K562 (cell line): ENCODE data around the gene USP7. TPM values are rescaled to one million over a fixed set of nuclear protein-coding genes. Genes with fewer than 3 reads are reported as not detected.
A peak's percentile ranks its signal among the peaks of the same experiment; 100 is the strongest.

ENCODE experiments used
- ADNP ChIP-seq: fragments of 200-800 bp; sonication (Bioruptor generic); IDR thresholded peaks from 2 replicates; pipeline ENCODE4 v1.6.1; 2016; ENCODE audit warnings: missing genetic modification characterization, missing compliant biosample characterization
- ATF2 ChIP-seq: sonication (generic); formaldehyde crosslinking; IDR thresholded peaks from 2 replicates; pipeline ENCODE4 v1.8.1; 2022; ENCODE audit warnings: missing genetic modification reagents
- ATF3 ChIP-seq, 2 experiments: fragments of 450-650 bp in 1 of 2; sonication (generic) in 1 of 2; formaldehyde crosslinking in 1 of 2; IDR thresholded peaks in 1 of 2; conservative IDR thresholded peaks in 1 of 2; 2 replicates each; pipeline versions ENCODE4 v1.6.1 to v1.8.1; 2016 to 2023; ENCODE audit warnings: mild to moderate bottlenecking in 2 of 2, moderate library complexity in 2 of 2, inconsistent platforms in 1 of 2, missing genetic modification reagents in 1 of 2
- CCNT2 ChIP-seq: IDR thresholded peaks from 2 replicates; pipeline ENCODE4 v1.6.1; 2011; ENCODE audit warnings: borderline replicate concordance, low read depth, mild to moderate bottlenecking, moderate library complexity, mixed read lengths, low read length; ENCODE audit not compliant: insufficient read length; ENCODE audit errors: extremely low read depth
- CHAMP1 ChIP-seq: fragments of 450-650 bp; IDR thresholded peaks from 2 replicates; pipeline ENCODE4 v1.6.1; 2016; ENCODE audit warnings: mild to moderate bottlenecking
- E2F5 ChIP-seq: sonication (generic); formaldehyde crosslinking; IDR thresholded peaks from 2 replicates; pipeline ENCODE4 v1.8.0; 2022; ENCODE audit warnings: mild to moderate bottlenecking, missing genetic modification reagents
- EP300 ChIP-seq: IDR thresholded peaks from 2 replicates; pipeline ENCODE4 v1.6.1; 2012; ENCODE audit warnings: low read length, improper control_type of control experiment
- FOXP1 ChIP-seq: sonication (generic); formaldehyde crosslinking; IDR thresholded peaks from 2 replicates; pipeline ENCODE4 v1.8.0; 2022; ENCODE audit warnings: mild to moderate bottlenecking, missing genetic modification reagents
- MNT ChIP-seq, 2 experiments: fragments of 450-650 bp; conservative IDR thresholded peaks; 2 replicates each; pipeline ENCODE4 v1.6.1; 2017; ENCODE audit warnings: mild to moderate bottlenecking in 2 of 2, moderate library complexity in 2 of 2
- NR2C2 ChIP-seq, 2 experiments: fragments of 200-800 bp in 1 of 2; sonication (Bioruptor generic) in 1 of 2; sonication (generic) in 1 of 2; formaldehyde crosslinking in 1 of 2; IDR thresholded peaks; 2 replicates each; pipeline versions ENCODE4 v1.6.1 to v1.8.0; 2016 to 2022; ENCODE audit warnings: mild to moderate bottlenecking in 1 of 2, missing compliant biosample characterization in 1 of 2, missing genetic modification characterization in 1 of 2, missing genetic modification reagents in 1 of 2
- PHTF2 ChIP-seq: fragments of 250-450 bp; sonication (Bioruptor Pico); IDR thresholded peaks from 2 replicates; pipeline ENCODE4 v1.5.0; 2021; ENCODE audit warnings: mild to moderate bottlenecking
- SETDB1 ChIP-seq: IDR thresholded peaks from one replicate; pipeline ENCODE4 v1.6.1; 2012; ENCODE audit warnings: low read length, control low read depth, inconsistent platforms
- TAL1 ChIP-seq: fragments of 450-650 bp; IDR thresholded peaks from 2 replicates; pipeline ENCODE4 v1.6.1; 2016; ENCODE audit warnings: mild to moderate bottlenecking
- TBP ChIP-seq: optimal IDR thresholded peaks from 2 replicates; pipeline ENCODE3; 2011; ENCODE audit warnings: low read depth, low read length, improper control_type of control experiment
- THAP12 ChIP-seq: fragments of 250-450 bp; sonication (Bioruptor Pico); IDR thresholded peaks from 2 replicates; pipeline ENCODE4 v1.9.0; 2021; ENCODE audit warnings: mild to moderate bottlenecking, inconsistent platforms
- polyA plus RNA-seq, 8 experiments: library from polyadenylated mRNA; depleted of rRNA in 4 of 8; stranded (reverse) in 5 of 8; unstranded in 3 of 8; fragments of >200 nt; fragmentation: Nextera tagmentation in 2 of 8; fragmentation: Illumina TruSeq in 1 of 8; extraction: Ambion mirVana in 2 of 8; extraction: Trizol in 1 of 8; gene quantifications; 2 replicates each; pipeline versions ENCODE4 v1.2.1 to v1.2.3, GENCODE V29; 2011 to 2014; ENCODE audit warnings: inconsistent platforms in 1 of 8, missing spikeins in 1 of 8
- total RNA-seq, 7 experiments: library from RNA; depleted of rRNA in 6 of 7; stranded (reverse); fragments of >200 nt in 6 of 7; fragmentation: Illumina TruSeq in 2 of 7; extraction: Trizol in 2 of 7; gene quantifications; 2 replicates each; pipeline versions ENCODE4 v1.2.1 to v1.2.3, GENCODE V29; 2011 to 2021; ENCODE audit warnings: low replicate concordance in 1 of 7

USP7 gene
- total and polyA plus RNA-seq, 9 of the 15 experiments (the other 6 are each of a cell fraction or from before 2014, with no cell fraction given): 17.1 to 145 (median 57.9) TPM

GRCh38 chr16:8967132-8967821 is 3.6 kb upstream of the USP7 start (continued):
- TF ChIP-seq MNT (conservative IDR thresholded peaks at IDR 0.05) (peak in 1 of 2 experiments; percentile 39; a peak in 1 of 4 replicates), ATF3 (IDR thresholded peaks at IDR 0.05) (peak; percentile 31; the same call in 1 of the 2 replicates), ATF3 (CRISPR knock-in tag; conservative IDR thresholded peaks at IDR 0.05) (no peak), CHAMP1 (no peak), EP300 (peak; percentile 48; the same call in 1 of the 2 replicates), THAP12 (CRISPR knock-in tag) (no peak), SETDB1 (no peak), FOXP1 (CRISPR knock-in tag) (no peak), E2F5 (CRISPR knock-in tag) (no peak), NR2C2 (CRISPR knock-in tag; IDR thresholded peaks at IDR 0.05) (no peak), NR2C2 (tag; IDR thresholded peaks at IDR 0.05) (peak; percentile 44; the same call in 1 of the 2 replicates), ATF2 (CRISPR knock-in tag) (no peak), CCNT2 (no peak), TAL1 (no peak), ADNP (tag) (no peak), PHTF2 (CRISPR knock-in tag) (no peak), TBP (peak; percentile 9)
